Upper lobe of left lung (tissue), 4 donors: ENCODE results near the gene SPDEF.

ENCODE experiments used
- CTCF ChIP-seq, 6 experiments: fragments of 450-650 bp in 4 of 6; fragments of 200-600 bp in 2 of 6; sonication (generic) in 2 of 6; IDR thresholded peaks; one replicate each; pipeline ENCODE4 v1.5.1; 2016 to 2019; ENCODE audit warnings: antibody characterized with exemption in 6 of 6
- EP300 ChIP-seq, 4 donors: sonication (generic); formaldehyde crosslinking; IDR thresholded peaks; one replicate each; pipeline ENCODE4 v1.5.1; 2017; ENCODE audit warnings: antibody characterized with exemption in 4 of 4, control low read depth in 2 of 4
- POLR2A ChIP-seq, 4 donors: fragments of 450-650 bp; IDR thresholded peaks; one replicate each; pipeline ENCODE4 v1.5.1; 2016 to 2017; ENCODE audit warnings: antibody characterized with exemption in 4 of 4, mild to moderate bottlenecking in 2 of 4
- POLR2AphosphoS5 ChIP-seq, 2 donors: sonication (generic); formaldehyde crosslinking; IDR thresholded peaks; one replicate each; pipeline ENCODE4 v1.5.1; 2017; ENCODE audit warnings: antibody characterized with exemption in 2 of 2

- no peak for TF ChIP-seq EP300 (IDR thresholded peaks at IDR 0.05)
- TF ChIP-seq POLR2A (IDR thresholded peaks at IDR 0.05): no peak
- no peak for TF ChIP-seq CTCF (IDR thresholded peaks at IDR 0.05)
- TF ChIP-seq POLR2AphosphoS5 (IDR thresholded peaks at IDR 0.05): no peak
Measured at GRCh38 chr6:34602318-34603111, 46.4 kb upstream of the SPDEF start.
